ENCODE data around the gene AK8.

AK8 gene

GRCh38 chr9:132824951-132825350, 53.1 kb downstream of the AK8 start:
- no peak for DNase-seq

- DNase-seq, result no peak
Measured at GRCh38 chr9:132824151-132824550, 53.9 kb downstream of the AK8 start.

- DNase-seq, result no peak
Measured at GRCh38 chr9:132823370-132824145, 54.5 kb downstream of the AK8 start.

- DNase-seq, result no peak
Measured at GRCh38 chr9:132820169-132820944, 57.7 kb downstream of the AK8 start.

GRCh38 chr9:132818588-132818987, 59.5 kb downstream of the AK8 start:
- DNase-seq, result no peak

GRCh38 chr9:132814937-132815336, 63.1 kb downstream of the AK8 start:
- no peak for DNase-seq

- no peak for DNase-seq
Measured at GRCh38 chr9:132813115-132813771, 64.8 kb downstream of the AK8 start.

GRCh38 chr9:132811985-132812384, 66.1 kb downstream of the AK8 start:
- no peak for DNase-seq

- no peak for DNase-seq
Measured at GRCh38 chr9:132810314-132810713, 67.8 kb downstream of the AK8 start.

GRCh38 chr9:132809677-132810271, 68.3 kb downstream of the AK8 start:
- DNase-seq, result no peak

- no peak for DNase-seq
Measured at GRCh38 chr9:132808645-132809044, 69.4 kb downstream of the AK8 start.

GRCh38 chr9:132806723-132807421, 71.2 kb downstream of the AK8 start:
- no peak for DNase-seq

- DNase-seq, result no peak
Measured at GRCh38 chr9:132806306-132806705, 71.8 kb downstream of the AK8 start.

GRCh38 chr9:132804576-132805295, 73.3 kb downstream of the AK8 start:
- DNase-seq, result peak; percentile 8

GRCh38 chr9:132802121-132802795, 75.8 kb downstream of the AK8 start:
- no peak for DNase-seq

GRCh38 chr9:132801659-132802058, 76.4 kb downstream of the AK8 start:
- no peak for DNase-seq

- peak; percentile 70 for DNase-seq
Measured at GRCh38 chr9:132800038-132800648, 77.9 kb downstream of the AK8 start.

GRCh38 chr9:132798817-132799790, 79.0 kb downstream of the AK8 start:
- no peak for DNase-seq

- DNase-seq, result no peak
Measured at GRCh38 chr9:132797861-132798659, 80.0 kb downstream of the AK8 start.

Data from CD4-positive, alpha-beta T cell treated with Interleukin-4 for 4 hours (primary cell).